Nephron (organoid): Measurements from ENCODE around the gene KIAA1217.

ENCODE experiments used
- H3K27ac Mint-ChIP-seq, 3 experiments: 2 replicates each; pipeline ENCODE4 v1.8.0; 2020; ENCODE audit warnings: mixed read lengths in 3 of 3, mild to moderate bottlenecking in 2 of 3, moderate library complexity in 1 of 3
- H3K27me3 Mint-ChIP-seq: 2 replicates; pipeline ENCODE4 v1.8.0; 2021; ENCODE audit warnings: low read depth, mild to moderate bottlenecking, moderate library complexity, mixed read lengths
- H3K36me3 Mint-ChIP-seq: 2 replicates; pipeline ENCODE4 v1.8.0; 2020; ENCODE audit warnings: low read depth, mixed read lengths
- H3K4me1 Mint-ChIP-seq: 2 replicates; pipeline ENCODE4 v1.8.0; 2020; ENCODE audit warnings: mixed read lengths
- H3K4me3 Mint-ChIP-seq, 3 experiments: 2 replicates each; pipeline ENCODE4 v1.8.0; 2020; ENCODE audit warnings: mild to moderate bottlenecking in 3 of 3, mixed read lengths in 3 of 3, moderate library complexity in 2 of 3
- H3K9me3 Mint-ChIP-seq: 2 replicates; pipeline ENCODE4 v1.8.0; 2020; ENCODE audit warnings: mixed read lengths
- TF ChIP-seq, protein P1 (sequence below), 3 experiments: fragments of 200-600 bp; sonication (generic); IDR thresholded peaks; one replicate each; pipeline ENCODE4 v1.5.0; 2021; ENCODE audit warnings: antibody characterized with exemption in 3 of 3; ENCODE audit not compliant: unreplicated experiment in 3 of 3

The KIAA1217 gene

GRCh38 chr10:24425151-24425550 is 216.2 kb downstream of the KIAA1217 start:
- H3K27ac Mint-ChIP-seq: no peak overlapping the region
- no peaks in the 10 kb centered on the region for H3K27me3 Mint-ChIP-seq
- H3K4me1 Mint-ChIP-seq: no peaks in the 10 kb centered on the region
- H3K36me3 Mint-ChIP-seq: peaks cover 25% of the 10 kb centered on the region
- no peak overlapping the region for H3K4me3 Mint-ChIP-seq
- H3K9me3 Mint-ChIP-seq: no peaks in the 10 kb centered on the region
- TF ChIP-seq, protein P1, sequence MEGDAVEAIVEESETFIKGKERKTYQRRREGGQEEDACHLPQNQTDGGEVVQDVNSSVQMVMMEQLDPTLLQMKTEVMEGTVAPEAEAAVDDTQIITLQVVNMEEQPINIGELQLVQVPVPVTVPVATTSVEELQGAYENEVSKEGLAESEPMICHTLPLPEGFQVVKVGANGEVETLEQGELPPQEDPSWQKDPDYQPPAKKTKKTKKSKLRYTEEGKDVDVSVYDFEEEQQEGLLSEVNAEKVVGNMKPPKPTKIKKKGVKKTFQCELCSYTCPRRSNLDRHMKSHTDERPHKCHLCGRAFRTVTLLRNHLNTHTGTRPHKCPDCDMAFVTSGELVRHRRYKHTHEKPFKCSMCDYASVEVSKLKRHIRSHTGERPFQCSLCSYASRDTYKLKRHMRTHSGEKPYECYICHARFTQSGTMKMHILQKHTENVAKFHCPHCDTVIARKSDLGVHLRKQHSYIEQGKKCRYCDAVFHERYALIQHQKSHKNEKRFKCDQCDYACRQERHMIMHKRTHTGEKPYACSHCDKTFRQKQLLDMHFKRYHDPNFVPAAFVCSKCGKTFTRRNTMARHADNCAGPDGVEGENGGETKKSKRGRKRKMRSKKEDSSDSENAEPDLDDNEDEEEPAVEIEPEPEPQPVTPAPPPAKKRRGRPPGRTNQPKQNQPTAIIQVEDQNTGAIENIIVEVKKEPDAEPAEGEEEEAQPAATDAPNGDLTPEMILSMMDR (IDR thresholded peaks at IDR 0.05; ENCODE audit: unreplicated experiment in 3 of 3): no peak

- Mint-ChIP-seq H3K36me3 (peaks cover 26% of the 10 kb centered on the region), H3K27ac (peak overlapping the region in 1 of 3 experiments; percentile 49), H3K4me1 (no peaks in the 10 kb centered on the region), H3K4me3 (no peak overlapping the region), H3K27me3 (no peaks in the 10 kb centered on the region), H3K9me3 (no peaks in the 10 kb centered on the region)
- TF ChIP-seq, protein P1 (IDR thresholded peaks at IDR 0.05; ENCODE audit: unreplicated experiment in 3 of 3): no peak
These were observed 218.9 kb downstream of the KIAA1217 start for GRCh38 chr10:24427678-24428409.

GRCh38 chr10:24428410-24428782 is 219.5 kb downstream of the KIAA1217 start:
- Mint-ChIP-seq H3K9me3 (no peaks in the 10 kb centered on the region), H3K27me3 (no peaks in the 10 kb centered on the region), H3K4me1 (no peaks in the 10 kb centered on the region), H3K27ac (no peak overlapping the region), H3K36me3 (peaks cover 31% of the 10 kb centered on the region), H3K4me3 (no peak overlapping the region)
- TF ChIP-seq, protein P1 (IDR thresholded peaks at IDR 0.05; ENCODE audit: unreplicated experiment in 3 of 3): no peak

- Mint-ChIP-seq H3K4me3 (no peak overlapping the region), H3K9me3 (no peaks in the 10 kb centered on the region), H3K36me3 (peaks cover 37% of the 10 kb centered on the region), H3K4me1 (no peaks in the 10 kb centered on the region), H3K27me3 (no peaks in the 10 kb centered on the region), H3K27ac (no peak overlapping the region)
- TF ChIP-seq, protein P1 (IDR thresholded peaks at IDR 0.05; ENCODE audit: unreplicated experiment in 3 of 3): no peak
These were observed 221.7 kb downstream of the KIAA1217 start for GRCh38 chr10:24430591-24430990.

- no peak overlapping the region for H3K27ac Mint-ChIP-seq
- TF ChIP-seq, protein P1 (IDR thresholded peaks at IDR 0.05; ENCODE audit: unreplicated experiment in 3 of 3): no peak
- H3K4me3 Mint-ChIP-seq: no peak overlapping the region
- H3K27me3 Mint-ChIP-seq: no peaks in the 10 kb centered on the region
- no peaks in the 10 kb centered on the region for H3K9me3 Mint-ChIP-seq
- H3K4me1 Mint-ChIP-seq: no peaks in the 10 kb centered on the region
- H3K36me3 Mint-ChIP-seq: peaks cover 41% of the 10 kb centered on the region
These were observed 223.8 kb downstream of the KIAA1217 start for GRCh38 chr10:24432478-24433416.
